Measurements from ENCODE around the gene GSDMA.

GRCh38 chr17:39981207-39981741 is 18.5 kb downstream of the GSDMA start:
- TF ChIP-seq CTCF (IDR thresholded peaks at IDR 0.05; ENCODE audit: poor library complexity) (no peak), EZH2 (IDR thresholded peaks at IDR 0.05; ENCODE audit: borderline replicate concordance) (no peak)
